ENCODE results near the gene SLC5A8.
A peak's percentile ranks its signal among the peaks of the same experiment; 100 is the strongest.
"Not testable (repeated sequence)": the region's sequence is repeated elsewhere in the genome, so short reads cannot be mapped to it uniquely, and the experiment has no call there.

The SLC5A8 gene

GRCh38 chr12:101168001-101168400, 42.0 kb downstream of the SLC5A8 start:
- Histone ChIP-seq H3K9ac (ENCODE audit: low read length) (no peak overlapping the region), H3K27ac (ENCODE audit: low read length) (no peak overlapping the region), H3K27me3 (ENCODE audit: control insufficient read depth, insufficient read depth, low read length) (no peaks in the 10 kb centered on the region), H3K4me3 (ENCODE audit: low read length) (no peak overlapping the region), H3K36me3 (ENCODE audit: control insufficient read depth, low read depth, low read length) (no peaks in the 10 kb centered on the region), H3K9me3 (ENCODE audit: control insufficient read depth, low read depth, low read length) (no peaks in the 10 kb centered on the region), H3K4me1 (ENCODE audit: control insufficient read depth, low read depth, low read length) (no peaks in the 10 kb centered on the region)

- Histone ChIP-seq H3K36me3 (ENCODE audit: control insufficient read depth, low read depth, low read length) (no peaks in the 10 kb centered on the region), H3K9ac (ENCODE audit: low read length) (no peak overlapping the region), H3K9me3 (ENCODE audit: control insufficient read depth, low read depth, low read length) (no peaks in the 10 kb centered on the region), H3K4me3 (ENCODE audit: low read length) (no peak overlapping the region), H3K27ac (ENCODE audit: low read length) (no peak overlapping the region), H3K4me1 (ENCODE audit: control insufficient read depth, low read depth, low read length) (no peaks in the 10 kb centered on the region), H3K27me3 (ENCODE audit: control insufficient read depth, insufficient read depth, low read length) (no peaks in the 10 kb centered on the region)
These were observed 43.2 kb downstream of the SLC5A8 start for GRCh38 chr12:101166866-101167265.

GRCh38 chr12:101165319-101165718, 44.7 kb downstream of the SLC5A8 start:
- Histone ChIP-seq H3K4me3 (ENCODE audit: low read length) (no peak overlapping the region), H3K27me3 (ENCODE audit: control insufficient read depth, insufficient read depth, low read length) (no peaks in the 10 kb centered on the region), H3K27ac (ENCODE audit: low read length) (no peak overlapping the region), H3K36me3 (ENCODE audit: control insufficient read depth, low read depth, low read length) (no peaks in the 10 kb centered on the region), H3K4me1 (ENCODE audit: control insufficient read depth, low read depth, low read length) (no peaks in the 10 kb centered on the region), H3K9me3 (ENCODE audit: control insufficient read depth, low read depth, low read length) (no peaks in the 10 kb centered on the region), H3K9ac (ENCODE audit: low read length) (no peak overlapping the region)

- H3K4me3 ChIP-seq (ENCODE audit: low read length): peak overlapping the region; percentile 67
- not testable (repeated sequence) for H3K27ac ChIP-seq (ENCODE audit: low read length); H3K4me1 ChIP-seq (ENCODE audit: control insufficient read depth, low read depth, low read length); H3K9me3 ChIP-seq (ENCODE audit: control insufficient read depth, low read depth, low read length); H3K27me3 ChIP-seq (ENCODE audit: control insufficient read depth, insufficient read depth, low read length); H3K36me3 ChIP-seq (ENCODE audit: control insufficient read depth, low read depth, low read length)
- peak overlapping the region; percentile 48 for H3K9ac ChIP-seq (ENCODE audit: low read length)
These were observed 64.1 kb downstream of the SLC5A8 start for GRCh38 chr12:101145777-101146431.

- H3K27ac ChIP-seq (ENCODE audit: low read length): no peak overlapping the region
- H3K4me1 ChIP-seq (ENCODE audit: control insufficient read depth, low read depth, low read length): no peaks in the 10 kb centered on the region
- no peaks in the 10 kb centered on the region for H3K9me3 ChIP-seq (ENCODE audit: control insufficient read depth, low read depth, low read length)
These were observed 82.4 kb downstream of the SLC5A8 start for GRCh38 chr12:101127521-101128219.

GRCh38 chr12:101117842-101118241, 92.2 kb downstream of the SLC5A8 start:
- no peaks in the 10 kb centered on the region for H3K36me3 ChIP-seq (ENCODE audit: control insufficient read depth, low read depth, low read length)

More at GRCh38 chr12:101127521-101128219, 82.4 kb downstream of the SLC5A8 start:
- no peaks in the 10 kb centered on the region for H3K36me3 ChIP-seq (ENCODE audit: control insufficient read depth, low read depth, low read length)
- no peaks in the 10 kb centered on the region for H3K27me3 ChIP-seq (ENCODE audit: control insufficient read depth, insufficient read depth, low read length)
- H3K9ac ChIP-seq (ENCODE audit: low read length): no peak overlapping the region
- no peak overlapping the region for H3K4me3 ChIP-seq (ENCODE audit: low read length)

GRCh38 chr12:101116911-101117310, 93.1 kb downstream of the SLC5A8 start:
- Histone ChIP-seq H3K9ac (ENCODE audit: low read length) (no peak overlapping the region), H3K9me3 (ENCODE audit: control insufficient read depth, low read depth, low read length) (no peaks in the 10 kb centered on the region), H3K27me3 (ENCODE audit: control insufficient read depth, insufficient read depth, low read length) (no peaks in the 10 kb centered on the region), H3K27ac (ENCODE audit: low read length) (no peak overlapping the region), H3K4me1 (ENCODE audit: control insufficient read depth, low read depth, low read length) (no peaks in the 10 kb centered on the region), H3K36me3 (ENCODE audit: control insufficient read depth, low read depth, low read length) (no peaks in the 10 kb centered on the region), H3K4me3 (ENCODE audit: low read length) (no peak overlapping the region)

More at GRCh38 chr12:101117842-101118241, 92.2 kb downstream of the SLC5A8 start:
- no peaks in the 10 kb centered on the region for H3K4me1 ChIP-seq (ENCODE audit: control insufficient read depth, low read depth, low read length)
- no peaks in the 10 kb centered on the region for H3K27me3 ChIP-seq (ENCODE audit: control insufficient read depth, insufficient read depth, low read length)
- H3K9me3 ChIP-seq (ENCODE audit: control insufficient read depth, low read depth, low read length): no peaks in the 10 kb centered on the region
- no peak overlapping the region for H3K4me3 ChIP-seq (ENCODE audit: low read length)
- no peak overlapping the region for H3K9ac ChIP-seq (ENCODE audit: low read length)
- H3K27ac ChIP-seq (ENCODE audit: low read length): no peak overlapping the region

GRCh38 chr12:101115326-101115725, 94.7 kb downstream of the SLC5A8 start:
- Histone ChIP-seq H3K27ac (ENCODE audit: low read length) (no peak overlapping the region), H3K9me3 (ENCODE audit: control insufficient read depth, low read depth, low read length) (no peaks in the 10 kb centered on the region), H3K4me1 (ENCODE audit: control insufficient read depth, low read depth, low read length) (no peaks in the 10 kb centered on the region), H3K4me3 (ENCODE audit: low read length) (no peak overlapping the region), H3K36me3 (ENCODE audit: control insufficient read depth, low read depth, low read length) (no peaks in the 10 kb centered on the region), H3K9ac (ENCODE audit: low read length) (no peak overlapping the region), H3K27me3 (ENCODE audit: control insufficient read depth, insufficient read depth, low read length) (no peaks in the 10 kb centered on the region)

- H3K27me3 ChIP-seq (ENCODE audit: control insufficient read depth, insufficient read depth, low read length): no peaks in the 10 kb centered on the region
- H3K36me3 ChIP-seq (ENCODE audit: control insufficient read depth, low read depth, low read length): no peaks in the 10 kb centered on the region
- H3K9me3 ChIP-seq (ENCODE audit: control insufficient read depth, low read depth, low read length): no peaks in the 10 kb centered on the region
- H3K4me1 ChIP-seq (ENCODE audit: control insufficient read depth, low read depth, low read length): no peaks in the 10 kb centered on the region
- no peak overlapping the region for H3K4me3 ChIP-seq (ENCODE audit: low read length)
- H3K9ac ChIP-seq (ENCODE audit: low read length): no peak overlapping the region
- H3K27ac ChIP-seq (ENCODE audit: low read length): no peak overlapping the region
These were observed 98.6 kb downstream of the SLC5A8 start for GRCh38 chr12:101111441-101111840.

- Histone ChIP-seq H3K27ac (ENCODE audit: low read length) (no peak overlapping the region), H3K9ac (ENCODE audit: low read length) (no peak overlapping the region), H3K9me3 (ENCODE audit: control insufficient read depth, low read depth, low read length) (no peaks in the 10 kb centered on the region), H3K36me3 (ENCODE audit: control insufficient read depth, low read depth, low read length) (no peaks in the 10 kb centered on the region), H3K4me3 (ENCODE audit: low read length) (no peak overlapping the region), H3K27me3 (ENCODE audit: control insufficient read depth, insufficient read depth, low read length) (no peaks in the 10 kb centered on the region), H3K4me1 (ENCODE audit: control insufficient read depth, low read depth, low read length) (no peaks in the 10 kb centered on the region)
These were observed 99.2 kb downstream of the SLC5A8 start for GRCh38 chr12:101110866-101111265.

- H3K9ac ChIP-seq (ENCODE audit: low read length): no peak overlapping the region
- no peak overlapping the region for H3K4me3 ChIP-seq (ENCODE audit: low read length)
- no peak overlapping the region for H3K27ac ChIP-seq (ENCODE audit: low read length)
- H3K27me3 ChIP-seq (ENCODE audit: control insufficient read depth, insufficient read depth, low read length): no peaks in the 10 kb centered on the region
- H3K4me1 ChIP-seq (ENCODE audit: control insufficient read depth, low read depth, low read length): no peaks in the 10 kb centered on the region
- no peaks in the 10 kb centered on the region for H3K9me3 ChIP-seq (ENCODE audit: control insufficient read depth, low read depth, low read length)
- H3K36me3 ChIP-seq (ENCODE audit: control insufficient read depth, low read depth, low read length): no peaks in the 10 kb centered on the region
These were observed 101.9 kb downstream of the SLC5A8 start for GRCh38 chr12:101108130-101108529.
